BJ (cell line): ENCODE measurements around the gene SGCA. TPM values are rescaled to one million over a fixed set of nuclear protein-coding genes. Genes with fewer than 3 reads are reported as not detected.

Experiments
- CTCF ChIA-PET: fragments of 350-600 bp; formaldehyde crosslinking; extraction: SDS; loops from one replicate; lab custom pipeline; 2021; ENCODE audit warnings: antibody characterized with exemption, inconsistent platforms; lab: Yijun Ruan, JAX
- POLR2A ChIA-PET: fragments of 300-600 bp; sonication (Branson Sonifier 250); formaldehyde crosslinking; extraction: SDS; loops from one replicate; lab custom pipeline; 2021; ENCODE audit warnings: antibody characterized with exemption; lab: Charles Lee
- DNase-seq: peaks from one replicate; pipeline ENCODE4 v3.0.0-alpha.2; 2011; ENCODE audit warnings: low read depth
- H3K27me3 ChIP-seq: 2 replicates; pipeline ENCODE4 v1.6.0; 2011; ENCODE audit warnings: low read length; ENCODE audit not compliant: control insufficient read depth, insufficient read depth
- H3K36me3 ChIP-seq: 2 replicates; pipeline ENCODE4 v1.5.1; 2011; ENCODE audit warnings: low read length; ENCODE audit not compliant: control insufficient read depth, insufficient read depth
- H3K4me3 ChIP-seq: 2 replicates; pipeline ENCODE4 v1.5.1; 2011; ENCODE audit warnings: low read depth, mild to moderate bottlenecking, control low read depth, low read length
- polyA plus RNA-seq: library from polyadenylated mRNA; depleted of rRNA; stranded (reverse); fragments of >200 nt; gene quantifications from 2 replicates; pipeline ENCODE4 v1.2.3, GENCODE V29; 2011
- TF ChIP-seq, protein P1 (sequence below): IDR thresholded peaks from 2 replicates; pipeline ENCODE4 v1.5.1; 2011; ENCODE audit warnings: low read depth, mild to moderate bottlenecking, control low read depth, inconsistent platforms, low read length, moderate library complexity; ENCODE audit not compliant: insufficient read depth

Gene SGCA
- polyA plus RNA-seq, 1 experiment: 0.40 TPM

DNA sequence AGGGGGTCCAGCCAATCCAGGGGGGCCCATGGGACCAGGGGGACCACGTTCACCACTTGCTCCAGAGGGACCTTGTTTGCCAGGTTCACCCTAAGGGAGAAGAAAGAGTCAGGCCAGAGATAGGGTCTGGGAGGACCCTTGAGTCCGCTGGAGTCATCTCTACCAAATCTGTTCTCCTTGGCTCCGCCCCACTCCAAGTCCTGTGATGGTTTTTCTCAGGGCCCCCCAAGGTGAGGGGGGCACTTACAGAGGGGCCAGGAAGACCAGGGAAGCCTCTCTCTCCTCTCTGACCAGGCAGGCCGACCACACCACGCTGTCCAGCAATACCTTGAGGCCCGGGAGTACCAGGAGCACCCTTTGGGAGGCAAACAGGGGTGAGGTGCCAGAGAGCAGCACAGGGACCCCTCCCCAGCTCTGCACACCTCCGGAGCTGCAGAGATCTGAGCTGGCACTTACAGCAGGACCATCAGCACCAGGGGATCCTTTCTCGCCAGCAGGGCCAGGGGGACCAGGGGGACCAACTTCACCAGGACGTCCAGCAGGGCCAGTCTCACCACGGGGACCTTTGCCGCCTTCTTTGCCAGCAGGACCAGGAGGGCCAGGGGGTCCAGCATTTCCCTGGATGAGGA, 23.2 kb downstream of the SGCA start:
- TF ChIP-seq, protein P1, sequence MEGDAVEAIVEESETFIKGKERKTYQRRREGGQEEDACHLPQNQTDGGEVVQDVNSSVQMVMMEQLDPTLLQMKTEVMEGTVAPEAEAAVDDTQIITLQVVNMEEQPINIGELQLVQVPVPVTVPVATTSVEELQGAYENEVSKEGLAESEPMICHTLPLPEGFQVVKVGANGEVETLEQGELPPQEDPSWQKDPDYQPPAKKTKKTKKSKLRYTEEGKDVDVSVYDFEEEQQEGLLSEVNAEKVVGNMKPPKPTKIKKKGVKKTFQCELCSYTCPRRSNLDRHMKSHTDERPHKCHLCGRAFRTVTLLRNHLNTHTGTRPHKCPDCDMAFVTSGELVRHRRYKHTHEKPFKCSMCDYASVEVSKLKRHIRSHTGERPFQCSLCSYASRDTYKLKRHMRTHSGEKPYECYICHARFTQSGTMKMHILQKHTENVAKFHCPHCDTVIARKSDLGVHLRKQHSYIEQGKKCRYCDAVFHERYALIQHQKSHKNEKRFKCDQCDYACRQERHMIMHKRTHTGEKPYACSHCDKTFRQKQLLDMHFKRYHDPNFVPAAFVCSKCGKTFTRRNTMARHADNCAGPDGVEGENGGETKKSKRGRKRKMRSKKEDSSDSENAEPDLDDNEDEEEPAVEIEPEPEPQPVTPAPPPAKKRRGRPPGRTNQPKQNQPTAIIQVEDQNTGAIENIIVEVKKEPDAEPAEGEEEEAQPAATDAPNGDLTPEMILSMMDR: no peak
- peaks cover 88% of the 10 kb centered on the region for H3K36me3 ChIP-seq
- DNase-seq: no peak
- POLR2A ChIA-PET: no interaction called here
- CTCF ChIA-PET: interaction anchor here (3.1 kb wide), 1 partner anchor 12 kb away, joined by 20 read pairs; no protein-coding TSS in a partner anchor
- no peak overlapping the region for H3K4me3 ChIP-seq
- H3K27me3 ChIP-seq: no peaks in the 10 kb centered on the region

DNA sequence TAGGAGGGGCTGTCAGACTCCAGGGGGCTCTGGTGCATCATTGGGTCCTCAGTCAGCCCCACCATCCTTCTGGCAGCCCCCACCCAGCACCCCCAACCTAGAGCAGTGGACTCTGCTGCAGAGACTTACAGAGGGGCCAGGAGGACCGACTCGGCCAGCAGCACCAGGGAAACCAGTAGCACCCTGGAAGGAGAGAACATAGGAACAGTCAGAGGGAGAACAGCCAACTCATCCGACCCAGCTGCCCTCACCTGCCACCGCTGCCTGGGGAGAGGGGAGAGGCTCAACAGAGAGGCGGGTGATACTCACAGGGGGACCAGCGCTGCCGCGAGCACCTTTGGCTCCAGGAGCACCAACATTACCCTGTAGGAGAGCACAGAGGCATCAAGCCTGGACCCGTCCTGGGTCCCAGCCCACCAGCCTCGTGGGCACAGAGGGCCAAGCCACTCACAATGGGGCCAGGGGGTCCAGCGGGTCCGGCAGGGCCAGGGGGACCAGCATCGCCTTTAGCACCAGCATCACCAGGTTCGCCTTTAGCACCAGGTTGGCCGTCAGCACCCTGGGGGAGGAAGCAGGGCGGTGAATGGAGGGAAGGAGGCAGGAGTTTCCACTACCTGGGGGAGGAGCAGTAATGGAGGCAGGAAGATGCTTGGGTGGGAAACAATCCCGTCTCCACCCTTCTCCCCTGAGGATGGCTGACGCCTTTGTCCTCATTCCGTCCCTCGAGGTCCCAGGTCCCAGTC, 23.9 kb downstream of the SGCA start:
- ChIA-PET CTCF (interaction anchor here (1.3 to 1.6 kb wide), 3 partner anchors 80 to 83 kb away, joined by 4 to 8 read pairs (median 8); no protein-coding TSS in a partner anchor), POLR2A (interaction anchor here (0.9 kb wide), 1 partner anchor 10 kb away, joined by 6 read pairs; no protein-coding TSS in a partner anchor)
- Histone ChIP-seq H3K27me3 (no peaks in the 10 kb centered on the region), H3K4me3 (no peak overlapping the region), H3K36me3 (peaks cover 94% of the 10 kb centered on the region)
- DNase-seq: no peak
- TF ChIP-seq, protein P1: no peak

DNA sequence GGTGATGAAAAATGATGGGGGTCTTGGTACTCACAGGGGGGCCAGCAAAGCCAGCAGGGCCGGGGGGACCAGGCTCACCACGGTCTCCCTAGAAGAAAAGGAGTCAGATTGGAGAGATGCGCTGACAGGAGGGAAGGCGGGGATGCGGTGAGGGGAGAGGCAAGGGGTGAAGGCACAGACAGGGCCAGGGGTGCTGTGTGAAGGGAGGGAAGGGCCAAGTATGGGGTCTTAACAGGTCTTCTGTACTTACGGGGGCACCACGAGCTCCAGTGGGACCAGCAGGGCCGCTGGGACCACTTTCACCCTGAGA, 24.4 kb downstream of the SGCA start:
- Histone ChIP-seq H3K4me3 (no peak overlapping the region), H3K27me3 (no peaks in the 10 kb centered on the region), H3K36me3 (peaks cover 97% of the 10 kb centered on the region)
- CTCF ChIA-PET: interaction anchor here (1.1 to 1.6 kb wide), 5 partner anchors 11 to 82 kb away, joined by 4 to 8 read pairs (median 5); no protein-coding TSS in a partner anchor
- POLR2A ChIA-PET: interaction anchor here (0.9 to 1.0 kb wide), 2 partner anchors 10 to 25 kb away, joined by 3 to 6 read pairs; no protein-coding TSS in a partner anchor
- TF ChIP-seq, protein P1: no peak
- DNase-seq: no peak

GRCh38 chr17:50190603-50191358, 25.0 kb downstream of the SGCA start:
- ChIA-PET POLR2A (interaction anchor here (0.9 to 1.0 kb wide), 3 partner anchors 9 to 24 kb away, joined by 3 to 6 read pairs (median 3); no protein-coding TSS in a partner anchor), CTCF (interaction anchor here (1.1 to 1.6 kb wide), 5 partner anchors 12 to 82 kb away, joined by 4 to 8 read pairs (median 5); no protein-coding TSS in a partner anchor)
- Histone ChIP-seq H3K4me3 (no peak overlapping the region), H3K36me3 (peaks cover 96% of the 10 kb centered on the region), H3K27me3 (no peaks in the 10 kb centered on the region)
- no peak for DNase-seq
- TF ChIP-seq, protein P1: no peak
